ENCODE measurements around the gene DPH6. TPM values are rescaled to one million over a fixed set of nuclear protein-coding genes. Genes with fewer than 3 reads are reported as not detected.

The DPH6 gene
- total RNA-seq, 3 donors from 2014 or later (not counting 1 experiment from before 2014, with no cell fraction given): 10.8 to 13.3 (median 13.1) TPM

DNA sequence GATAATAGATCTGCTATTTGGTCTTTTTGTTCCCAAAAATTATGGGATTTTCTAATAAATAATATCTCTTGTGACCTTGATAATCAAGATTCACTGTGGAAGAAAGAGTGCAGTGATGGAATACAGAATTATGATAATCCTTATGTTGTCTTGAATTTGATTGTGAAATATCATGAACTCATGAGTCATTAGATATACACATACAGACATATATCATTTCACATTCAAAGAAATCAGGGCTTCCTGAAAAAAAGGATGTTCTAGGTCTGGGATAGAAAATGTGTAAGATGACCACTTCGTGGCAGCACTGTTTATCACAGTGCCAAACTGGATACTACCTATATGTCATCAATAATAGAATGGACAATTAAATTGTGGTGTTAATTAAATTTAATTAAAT is 97.7 kb downstream of the DPH6 start:
- WGBS (ENCODE audit: insufficient coverage): no CpG with 5 or more reads among the region's 1 CpG
- Histone ChIP-seq H3K27ac (ENCODE audit: low read length) (no peak overlapping the region), H3K27me3 (ENCODE audit: control insufficient read depth, insufficient read depth, low read length) (no peaks in the 10 kb centered on the region), H3K4me3 (ENCODE audit: low read length) (no peak overlapping the region), H3K9me3 (ENCODE audit: control insufficient read depth, insufficient read depth, low read length) (no peaks in the 10 kb centered on the region), H3K36me3 (ENCODE audit: control insufficient read depth, insufficient read depth, low read length) (no peaks in the 10 kb centered on the region), H3K4me1 (ENCODE audit: control insufficient read depth, insufficient read depth, low read length) (no peaks in the 10 kb centered on the region)
- DNase-seq: no peak
- ATAC-seq: no peak
- H3K9me3 Mint-ChIP-seq: no peaks in the 10 kb centered on the region
- H3K4me1 Mint-ChIP-seq: no peaks in the 10 kb centered on the region
- H3K27ac Mint-ChIP-seq: no peak overlapping the region
- intact Hi-C loops (cut with micrococcal nuclease): no loop called here
- TF ChIP-seq, protein P1, sequence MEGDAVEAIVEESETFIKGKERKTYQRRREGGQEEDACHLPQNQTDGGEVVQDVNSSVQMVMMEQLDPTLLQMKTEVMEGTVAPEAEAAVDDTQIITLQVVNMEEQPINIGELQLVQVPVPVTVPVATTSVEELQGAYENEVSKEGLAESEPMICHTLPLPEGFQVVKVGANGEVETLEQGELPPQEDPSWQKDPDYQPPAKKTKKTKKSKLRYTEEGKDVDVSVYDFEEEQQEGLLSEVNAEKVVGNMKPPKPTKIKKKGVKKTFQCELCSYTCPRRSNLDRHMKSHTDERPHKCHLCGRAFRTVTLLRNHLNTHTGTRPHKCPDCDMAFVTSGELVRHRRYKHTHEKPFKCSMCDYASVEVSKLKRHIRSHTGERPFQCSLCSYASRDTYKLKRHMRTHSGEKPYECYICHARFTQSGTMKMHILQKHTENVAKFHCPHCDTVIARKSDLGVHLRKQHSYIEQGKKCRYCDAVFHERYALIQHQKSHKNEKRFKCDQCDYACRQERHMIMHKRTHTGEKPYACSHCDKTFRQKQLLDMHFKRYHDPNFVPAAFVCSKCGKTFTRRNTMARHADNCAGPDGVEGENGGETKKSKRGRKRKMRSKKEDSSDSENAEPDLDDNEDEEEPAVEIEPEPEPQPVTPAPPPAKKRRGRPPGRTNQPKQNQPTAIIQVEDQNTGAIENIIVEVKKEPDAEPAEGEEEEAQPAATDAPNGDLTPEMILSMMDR (IDR thresholded peaks at IDR 0.05): no peak
- no peaks in the 10 kb centered on the region for H3K36me3 Mint-ChIP-seq
- no peaks in the 10 kb centered on the region for H3K27me3 Mint-ChIP-seq (ENCODE audit: low read depth in 2 of 2)
- no peak overlapping the region for H3K4me3 Mint-ChIP-seq

DNA sequence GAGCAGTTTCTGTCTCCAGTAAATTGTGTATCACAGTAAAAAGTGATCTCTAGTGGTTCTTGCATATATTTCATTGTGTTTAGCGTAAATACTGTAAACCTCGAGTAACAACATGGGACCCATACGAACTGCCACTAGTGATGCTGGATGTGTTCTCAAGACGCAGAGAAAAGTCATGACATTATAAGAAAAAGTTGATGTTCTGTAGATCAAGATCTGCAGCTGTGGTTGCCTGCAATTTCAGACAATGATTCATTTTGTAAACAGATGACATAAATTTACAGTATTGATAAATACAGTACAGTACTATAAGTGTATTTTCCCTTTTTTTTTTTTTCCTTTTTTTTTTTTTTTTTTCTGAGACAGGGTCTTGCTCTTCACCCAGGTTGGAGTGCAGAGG is 100.1 kb downstream of the DPH6 start:
- H3K27me3 Mint-ChIP-seq (ENCODE audit: low read depth in 2 of 2): no peaks in the 10 kb centered on the region
- no peaks in the 10 kb centered on the region for H3K9me3 ChIP-seq (ENCODE audit: control insufficient read depth, insufficient read depth, low read length)
- H3K4me1 Mint-ChIP-seq: no peaks in the 10 kb centered on the region
- no peak overlapping the region for H3K27ac Mint-ChIP-seq
- no peaks in the 10 kb centered on the region for H3K36me3 ChIP-seq (ENCODE audit: control insufficient read depth, insufficient read depth, low read length)
- H3K27me3 ChIP-seq (ENCODE audit: control insufficient read depth, insufficient read depth, low read length): no peaks in the 10 kb centered on the region
- DNase-seq: no peak
- WGBS (ENCODE audit: insufficient coverage): 71% methylated on average over 4 of the region's 4 CpGs
- H3K4me1 ChIP-seq (ENCODE audit: control insufficient read depth, insufficient read depth, low read length): no peaks in the 10 kb centered on the region
- no peaks in the 10 kb centered on the region for H3K9me3 Mint-ChIP-seq
- TF ChIP-seq, protein P1 (IDR thresholded peaks at IDR 0.05): no peak
- no peak overlapping the region for H3K4me3 ChIP-seq (ENCODE audit: low read length)
- ATAC-seq: no peak
- no peak overlapping the region for H3K4me3 Mint-ChIP-seq
- intact Hi-C loops (cut with micrococcal nuclease): no loop called here
- no peak overlapping the region for H3K27ac ChIP-seq (ENCODE audit: low read length)
- no peaks in the 10 kb centered on the region for H3K36me3 Mint-ChIP-seq

DNA sequence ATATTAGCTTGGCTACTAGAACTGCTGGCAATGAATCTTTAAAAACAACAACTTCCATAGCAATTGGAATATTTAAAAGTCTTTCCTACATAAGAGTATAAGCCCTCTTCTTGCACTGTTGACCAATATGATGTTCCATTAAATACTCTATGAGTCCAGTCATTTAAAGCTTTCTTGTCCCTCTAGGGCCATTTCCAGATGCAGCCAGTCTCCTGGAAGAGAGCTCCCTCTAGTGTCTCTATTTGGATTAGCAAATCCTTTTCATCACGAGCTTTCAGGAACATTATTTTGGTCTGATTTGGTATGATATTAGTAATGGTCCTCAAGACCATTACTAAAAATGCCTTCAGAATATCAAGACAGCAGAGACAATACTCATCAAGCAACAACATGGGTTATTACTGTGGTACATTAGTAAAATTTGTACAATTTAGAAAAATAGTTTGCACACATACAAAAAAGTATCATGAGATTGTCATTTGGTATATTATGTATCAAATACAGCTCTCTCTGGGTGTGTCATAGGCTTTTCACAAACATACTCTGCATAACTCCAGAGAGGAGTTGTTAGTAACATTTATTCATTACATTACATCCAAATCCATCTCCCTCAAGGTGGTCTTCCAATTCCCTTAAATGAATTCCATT is 101.3 kb downstream of the DPH6 start:
- ATAC-seq (no peak), DNase-seq (peak in 1 of 2 donors; percentile 32)
- no peak overlapping the region for H3K27ac Mint-ChIP-seq
- no peaks in the 10 kb centered on the region for H3K27me3 ChIP-seq (ENCODE audit: control insufficient read depth, insufficient read depth, low read length)
- H3K36me3 Mint-ChIP-seq: no peaks in the 10 kb centered on the region
- no peak overlapping the region for H3K4me3 Mint-ChIP-seq
- H3K9me3 Mint-ChIP-seq: no peaks in the 10 kb centered on the region
- no CpG with 5 or more reads among the region's 1 CpG for WGBS (ENCODE audit: insufficient coverage)
- H3K27me3 Mint-ChIP-seq (ENCODE audit: low read depth in 2 of 2): no peaks in the 10 kb centered on the region
- no peak overlapping the region for H3K4me3 ChIP-seq (ENCODE audit: low read length)
- no peaks in the 10 kb centered on the region for H3K4me1 Mint-ChIP-seq
- no peaks in the 10 kb centered on the region for H3K4me1 ChIP-seq (ENCODE audit: control insufficient read depth, insufficient read depth, low read length)
- H3K27ac ChIP-seq (ENCODE audit: low read length): no peak overlapping the region
- TF ChIP-seq, protein P1 (IDR thresholded peaks at IDR 0.05): peak; percentile 74
- no peaks in the 10 kb centered on the region for H3K9me3 ChIP-seq (ENCODE audit: control insufficient read depth, insufficient read depth, low read length)
- intact Hi-C loops (cut with micrococcal nuclease): no loop called here
- no peaks in the 10 kb centered on the region for H3K36me3 ChIP-seq (ENCODE audit: control insufficient read depth, insufficient read depth, low read length)

DNA sequence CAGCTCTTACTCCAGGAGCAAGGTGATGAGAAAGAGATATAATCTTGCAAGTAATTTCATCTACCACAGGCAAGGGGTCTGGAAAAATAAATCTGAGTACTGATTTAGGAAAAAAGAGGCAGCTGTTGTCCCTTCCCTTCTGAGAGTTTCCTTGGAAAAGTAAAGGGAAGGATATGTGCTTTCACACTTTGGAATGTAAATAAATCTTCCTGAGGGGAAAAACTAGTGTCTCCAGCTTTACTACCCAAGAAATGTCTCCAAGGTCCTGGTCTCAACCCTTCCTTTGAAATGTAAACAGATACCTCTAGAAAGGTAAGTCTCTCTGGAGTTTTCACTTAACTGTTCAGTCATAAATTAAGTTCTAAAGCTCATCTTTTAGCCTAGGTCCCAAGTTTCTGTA is 102.6 kb downstream of the DPH6 start:
- Mint-ChIP-seq H3K36me3 (peaks cover 4% of the 10 kb centered on the region), H3K4me3 (no peak overlapping the region), H3K27ac (no peak overlapping the region), H3K27me3 (ENCODE audit: low read depth in 2 of 2) (no peaks in the 10 kb centered on the region), H3K4me1 (no peaks in the 10 kb centered on the region), H3K9me3 (no peaks in the 10 kb centered on the region)
- Histone ChIP-seq H3K27ac (ENCODE audit: low read length) (no peak overlapping the region), H3K36me3 (ENCODE audit: control insufficient read depth, insufficient read depth, low read length) (no peaks in the 10 kb centered on the region), H3K9me3 (ENCODE audit: control insufficient read depth, insufficient read depth, low read length) (no peaks in the 10 kb centered on the region), H3K4me3 (ENCODE audit: low read length) (no peak overlapping the region), H3K27me3 (ENCODE audit: control insufficient read depth, insufficient read depth, low read length) (no peaks in the 10 kb centered on the region), H3K4me1 (ENCODE audit: control insufficient read depth, insufficient read depth, low read length) (no peaks in the 10 kb centered on the region)
- DNase-seq: no peak
- no peak for ATAC-seq
- intact Hi-C loops (cut with micrococcal nuclease): no loop called here
- TF ChIP-seq, protein P1 (IDR thresholded peaks at IDR 0.05): no peak
